ENCODE data around the gene PTMS. TPM values are rescaled to one million over a fixed set of nuclear protein-coding genes. Genes with fewer than 3 reads are reported as not detected.

The PTMS gene
- total and polyA plus RNA-seq, 8 donors, result 41.0 to 276 (median 77.5) TPM

- ATAC-seq, result peak in 1 of 4 donors; percentile 23
- H3K27me3 ChIP-seq, result no peaks in the 10 kb centered on the region
- intact Hi-C loops (cut with DNase I), result no loop called here
- no peak overlapping the region for H3K4me3 ChIP-seq
- peak overlapping the region in 1 of 4 donors; percentile 36 for H3K27ac ChIP-seq
- WGBS, 2 donors, result 77 to 78% methylated on average over 13 of the region's 13 CpGs
- no peaks in the 10 kb centered on the region for H3K4me1 ChIP-seq
- FAIRE-seq, result no peak
- no peaks in the 10 kb centered on the region for H3K9me3 ChIP-seq
- no peak for TF ChIP-seq CTCF (IDR thresholded peaks at IDR 0.05)
- peak in 1 of 6 donors; percentile 31 for DNase-seq
- no peaks in the 10 kb centered on the region for H3K36me3 ChIP-seq
Observed at GRCh38 chr12:6791931-6792520, 25.9 kb downstream of the PTMS start.

GRCh38 chr12:6792522-6793201, 26.5 kb downstream of the PTMS start:
- peak in 3 of 4 donors; percentile 35 to 81 (median 69) for ATAC-seq
- no peak overlapping the region for H3K4me3 ChIP-seq
- no peaks in the 10 kb centered on the region for H3K4me1 ChIP-seq
- H3K36me3 ChIP-seq, result no peaks in the 10 kb centered on the region
- H3K27ac ChIP-seq, result peak overlapping the region in 1 of 4 donors; percentile 36
- no peaks in the 10 kb centered on the region for H3K27me3 ChIP-seq
- no peaks in the 10 kb centered on the region for H3K9me3 ChIP-seq
- no peak for FAIRE-seq
- peak in 2 of 6 donors; percentile 30 to 50 for DNase-seq
- no peak for TF ChIP-seq CTCF (IDR thresholded peaks at IDR 0.05)
- 38 to 44% methylated on average over 12 of the region's 12 CpGs for WGBS, 2 donors
- intact Hi-C loops (cut with DNase I), result no loop called here

- WGBS, 2 donors, result 42 to 49% methylated on average over 2 of the region's 2 CpGs
- DNase-seq (no peak), ATAC-seq (no peak), FAIRE-seq (no peak)
- no peaks in the 10 kb centered on the region for H3K27me3 ChIP-seq
- no peak overlapping the region for H3K4me3 ChIP-seq
- intact Hi-C loops (cut with DNase I), result no loop called here
- H3K36me3 ChIP-seq, result no peaks in the 10 kb centered on the region
- TF ChIP-seq CTCF (IDR thresholded peaks at IDR 0.05), result no peak
- H3K9me3 ChIP-seq, result no peaks in the 10 kb centered on the region
- H3K27ac ChIP-seq, result no peak overlapping the region
- no peaks in the 10 kb centered on the region for H3K4me1 ChIP-seq
Observed at GRCh38 chr12:6795088-6795487, 28.9 kb downstream of the PTMS start.

- H3K36me3 ChIP-seq, result no peaks in the 10 kb centered on the region
- no peak for DNase-seq
- no peaks in the 10 kb centered on the region for H3K9me3 ChIP-seq
- no peak for FAIRE-seq
- intact Hi-C loops (cut with DNase I), result no loop called here
- TF ChIP-seq CTCF (IDR thresholded peaks at IDR 0.05), result no peak
- no peaks in the 10 kb centered on the region for H3K27me3 ChIP-seq
- H3K27ac ChIP-seq, result no peak overlapping the region
- WGBS, 2 donors, result 78 to 83% methylated on average over 4 of the region's 4 CpGs
- no peak for ATAC-seq
- no peak overlapping the region for H3K4me3 ChIP-seq
- no peaks in the 10 kb centered on the region for H3K4me1 ChIP-seq
Observed at GRCh38 chr12:6796576-6796975, 30.4 kb downstream of the PTMS start.

GRCh38 chr12:6799147-6799546, 33.0 kb downstream of the PTMS start:
- Histone ChIP-seq H3K27me3 (no peaks in the 10 kb centered on the region), H3K36me3 (no peaks in the 10 kb centered on the region), H3K4me3 (no peak overlapping the region), H3K9me3 (no peaks in the 10 kb centered on the region), H3K4me1 (no peaks in the 10 kb centered on the region), H3K27ac (no peak overlapping the region)
- intact Hi-C loops (cut with DNase I), result no loop called here
- no peak for FAIRE-seq
- no peak for TF ChIP-seq CTCF (IDR thresholded peaks at IDR 0.05)
- 76 to 92% methylated on average over 5 of the region's 5 CpGs for WGBS, 2 donors
- ATAC-seq, result no peak
- DNase-seq, result no peak

Data from pancreas (tissue), 10 donors.